Osteocyte (in vitro differentiated cells): ENCODE results near the gene NAA25. TPM values are rescaled to one million over a fixed set of nuclear protein-coding genes. Genes with fewer than 3 reads are reported as not detected.
A peak's percentile ranks its signal among the peaks of the same experiment; 100 is the strongest.

Source experiments
- DNase-seq: peaks from one replicate; pipeline ENCODE4 v3.0.0; 2021; ENCODE audit warnings: mixed read lengths; ENCODE audit not compliant: unreplicated experiment; ENCODE audit errors: extremely low spot score
- H3K27ac Mint-ChIP-seq: one replicate; pipeline ENCODE4 v1.8.0; 2021; ENCODE audit warnings: mild to moderate bottlenecking, mixed read lengths; ENCODE audit not compliant: unreplicated experiment
- H3K27me3 Mint-ChIP-seq: one replicate; pipeline ENCODE4 v1.8.0; 2021; ENCODE audit warnings: mixed read lengths; ENCODE audit not compliant: unreplicated experiment
- H3K36me3 Mint-ChIP-seq: one replicate; pipeline ENCODE4 v1.8.0; 2021; ENCODE audit warnings: mixed read lengths; ENCODE audit not compliant: unreplicated experiment
- H3K4me1 Mint-ChIP-seq: one replicate; pipeline ENCODE4 v1.8.0; 2021; ENCODE audit warnings: mixed read lengths; ENCODE audit not compliant: unreplicated experiment
- H3K4me3 Mint-ChIP-seq: one replicate; pipeline ENCODE4 v1.8.0; 2021; ENCODE audit warnings: mild to moderate bottlenecking, moderate library complexity, mixed read lengths; ENCODE audit not compliant: unreplicated experiment
- H3K9me3 Mint-ChIP-seq: one replicate; pipeline ENCODE4 v1.8.0; 2021; ENCODE audit warnings: mixed read lengths; ENCODE audit not compliant: unreplicated experiment
- long read RNA-seq: library from polyadenylated mRNA; unstranded; transcript quantifications from one replicate; pipeline ENCODE4 v2.0.0, GENCODE V29; 2021
- total RNA-seq: library from RNA; stranded (reverse); gene quantifications from 2 replicates; pipeline ENCODE4 v1.2.1, GENCODE V29; 2021
- TF ChIP-seq, protein P1 (sequence below): fragments of 200-600 bp; sonication (generic); IDR thresholded peaks from 2 replicates; pipeline ENCODE4 v1.5.0; 2021; ENCODE audit warnings: antibody characterized with exemption, mild to moderate bottlenecking, moderate library complexity

The NAA25 gene
- 20.0 and 22.7 TPM in 2 replicates for total RNA-seq
- long read RNA-seq, full-length matches to known transcripts: 6 of 178 reads
- long read RNA-seq, partial matches to known transcripts: 142 of 178 reads
- long read RNA-seq, other reads (novel, unspliced or antisense): 30 of 178 reads

GRCh38 chr12:112108202-112109079, at the start of gene NAA25:
Gene NAA25 (minus strand): TSS chr12:112108783. CDS start chr12:112108773, 10 bp downstream.
- peaks cover 35% of the 10 kb centered on the region for H3K4me1 Mint-ChIP-seq
- peaks cover 6% of the 10 kb centered on the region for H3K36me3 Mint-ChIP-seq
- H3K27ac Mint-ChIP-seq: peak within 1 kb of the TSS; percentile 98
- H3K4me3 Mint-ChIP-seq: peak within 1 kb of the TSS; percentile 97
- no peaks in the 10 kb centered on the region for H3K9me3 Mint-ChIP-seq
- H3K27me3 Mint-ChIP-seq: no peaks in the 10 kb centered on the region
- TF ChIP-seq, protein P1, sequence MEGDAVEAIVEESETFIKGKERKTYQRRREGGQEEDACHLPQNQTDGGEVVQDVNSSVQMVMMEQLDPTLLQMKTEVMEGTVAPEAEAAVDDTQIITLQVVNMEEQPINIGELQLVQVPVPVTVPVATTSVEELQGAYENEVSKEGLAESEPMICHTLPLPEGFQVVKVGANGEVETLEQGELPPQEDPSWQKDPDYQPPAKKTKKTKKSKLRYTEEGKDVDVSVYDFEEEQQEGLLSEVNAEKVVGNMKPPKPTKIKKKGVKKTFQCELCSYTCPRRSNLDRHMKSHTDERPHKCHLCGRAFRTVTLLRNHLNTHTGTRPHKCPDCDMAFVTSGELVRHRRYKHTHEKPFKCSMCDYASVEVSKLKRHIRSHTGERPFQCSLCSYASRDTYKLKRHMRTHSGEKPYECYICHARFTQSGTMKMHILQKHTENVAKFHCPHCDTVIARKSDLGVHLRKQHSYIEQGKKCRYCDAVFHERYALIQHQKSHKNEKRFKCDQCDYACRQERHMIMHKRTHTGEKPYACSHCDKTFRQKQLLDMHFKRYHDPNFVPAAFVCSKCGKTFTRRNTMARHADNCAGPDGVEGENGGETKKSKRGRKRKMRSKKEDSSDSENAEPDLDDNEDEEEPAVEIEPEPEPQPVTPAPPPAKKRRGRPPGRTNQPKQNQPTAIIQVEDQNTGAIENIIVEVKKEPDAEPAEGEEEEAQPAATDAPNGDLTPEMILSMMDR: no peak
- DNase-seq: peak; percentile 95

DNA sequence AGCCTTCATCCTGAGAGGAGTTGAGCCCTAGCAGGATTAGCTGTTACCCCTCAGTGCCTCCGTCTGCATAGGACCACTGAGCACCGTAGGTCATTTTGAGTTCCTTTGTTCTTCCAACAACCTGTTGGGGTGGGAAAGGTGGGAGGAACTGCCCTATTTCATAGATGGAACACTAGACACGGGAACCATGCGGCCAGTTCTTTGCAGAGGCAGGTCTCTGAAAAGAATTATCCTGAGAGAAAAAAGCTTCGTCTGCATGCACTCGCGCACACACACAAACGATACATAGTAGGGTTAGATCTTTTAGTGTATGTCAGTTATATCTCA, 45.3 kb upstream of the NAA25 start:
- DNase-seq: peak; percentile 48
- H3K4me1 Mint-ChIP-seq: no peaks in the 10 kb centered on the region
- peaks cover 72% of the 10 kb centered on the region for H3K36me3 Mint-ChIP-seq
- peaks cover 25% of the 10 kb centered on the region for H3K9me3 Mint-ChIP-seq
- H3K27ac Mint-ChIP-seq: no peak overlapping the region
- H3K27me3 Mint-ChIP-seq: no peaks in the 10 kb centered on the region
- TF ChIP-seq, protein P1: no peak
- no peak overlapping the region for H3K4me3 Mint-ChIP-seq

DNA sequence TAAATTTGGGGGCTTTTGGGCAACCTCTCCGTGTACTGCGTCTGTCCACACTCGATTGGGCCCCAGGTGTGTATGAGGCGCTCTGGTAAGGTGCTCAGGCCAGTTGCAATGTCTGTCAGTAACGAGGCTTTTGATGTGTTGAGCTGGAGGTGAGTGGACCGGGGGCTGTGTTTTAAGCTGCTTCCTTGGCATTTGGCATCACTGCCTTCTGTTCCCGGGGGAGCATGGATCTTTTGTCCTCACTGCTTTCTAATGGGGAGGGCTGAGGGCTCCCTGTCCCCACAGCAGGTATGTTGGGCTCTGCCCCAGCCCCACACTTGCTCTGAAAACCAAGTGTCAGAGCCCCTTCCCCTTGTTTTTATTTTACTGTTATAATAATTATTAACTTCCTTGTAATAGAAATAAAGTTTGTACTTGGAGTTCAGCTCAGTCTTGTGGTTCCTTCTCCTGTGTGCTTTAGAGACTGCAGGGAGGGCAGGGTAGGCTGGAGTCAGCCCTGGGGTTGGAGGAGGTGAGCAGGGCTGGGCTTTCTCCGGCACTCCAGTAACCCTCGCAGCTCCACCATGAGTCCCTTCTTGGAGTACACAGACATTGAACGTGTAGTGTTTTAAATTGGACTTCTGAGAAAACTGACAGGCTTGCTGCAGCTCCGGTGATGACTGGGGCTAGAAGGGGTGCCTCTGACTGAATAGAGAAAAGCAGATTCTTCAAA, 44.8 kb upstream of the NAA25 start:
- Mint-ChIP-seq H3K9me3 (peaks cover 24% of the 10 kb centered on the region), H3K4me1 (peaks cover 2% of the 10 kb centered on the region), H3K36me3 (peaks cover 73% of the 10 kb centered on the region), H3K27ac (no peak overlapping the region), H3K27me3 (no peaks in the 10 kb centered on the region), H3K4me3 (no peak overlapping the region)
- peak; percentile 63 for DNase-seq
- TF ChIP-seq, protein P1: no peak

DNA sequence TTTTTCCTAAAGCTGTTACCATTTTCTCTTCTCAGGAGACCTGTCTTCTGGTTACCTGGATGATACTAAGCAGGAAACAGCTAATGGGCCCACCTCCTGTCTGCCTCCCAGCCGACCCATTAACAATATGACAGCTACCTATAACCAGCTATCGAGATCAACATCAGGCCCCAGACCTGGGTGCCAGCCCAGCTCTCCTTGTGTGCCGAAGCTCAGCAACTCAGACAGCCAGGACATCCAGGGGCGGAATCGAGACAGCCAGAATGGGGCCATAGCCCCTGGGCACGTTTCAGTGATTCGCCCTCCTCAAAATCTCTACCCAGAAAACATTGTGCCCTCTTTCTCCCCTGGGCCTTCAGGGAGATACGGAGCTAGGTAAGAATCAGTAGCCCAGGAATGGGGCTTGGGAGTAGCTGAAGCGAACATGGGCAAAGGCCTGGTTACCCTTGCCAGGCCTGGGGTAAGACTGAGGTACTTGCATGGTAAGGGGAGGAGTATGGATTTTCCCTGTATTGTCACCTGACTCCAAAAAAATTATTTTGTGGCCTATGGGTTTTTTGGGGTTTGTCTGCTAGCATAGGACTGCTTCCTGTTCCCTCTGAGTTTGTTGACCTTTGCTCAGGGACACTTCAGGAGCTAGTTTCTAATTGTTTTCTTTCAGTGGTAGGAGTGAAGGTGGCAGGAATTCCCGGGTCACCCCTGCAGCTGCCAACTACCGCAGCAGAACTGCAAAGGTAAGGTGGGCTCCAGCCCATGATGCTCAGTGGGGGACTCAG, 43.4 kb upstream of the NAA25 start:
- Mint-ChIP-seq H3K9me3 (peaks cover 12% of the 10 kb centered on the region), H3K27me3 (no peaks in the 10 kb centered on the region), H3K4me1 (peaks cover 7% of the 10 kb centered on the region), H3K36me3 (peaks cover 65% of the 10 kb centered on the region), H3K27ac (no peak overlapping the region), H3K4me3 (no peak overlapping the region)
- TF ChIP-seq, protein P1: no peak
- peak; percentile 69 for DNase-seq
